Measurements from ENCODE around the gene ZNF316.
A peak's percentile ranks its signal among the peaks of the same experiment; 100 is the strongest.
"Not testable (repeated sequence)": the region's sequence is repeated elsewhere in the genome, so short reads cannot be mapped to it uniquely, and the experiment has no call there.

ZNF316 gene

DNA sequence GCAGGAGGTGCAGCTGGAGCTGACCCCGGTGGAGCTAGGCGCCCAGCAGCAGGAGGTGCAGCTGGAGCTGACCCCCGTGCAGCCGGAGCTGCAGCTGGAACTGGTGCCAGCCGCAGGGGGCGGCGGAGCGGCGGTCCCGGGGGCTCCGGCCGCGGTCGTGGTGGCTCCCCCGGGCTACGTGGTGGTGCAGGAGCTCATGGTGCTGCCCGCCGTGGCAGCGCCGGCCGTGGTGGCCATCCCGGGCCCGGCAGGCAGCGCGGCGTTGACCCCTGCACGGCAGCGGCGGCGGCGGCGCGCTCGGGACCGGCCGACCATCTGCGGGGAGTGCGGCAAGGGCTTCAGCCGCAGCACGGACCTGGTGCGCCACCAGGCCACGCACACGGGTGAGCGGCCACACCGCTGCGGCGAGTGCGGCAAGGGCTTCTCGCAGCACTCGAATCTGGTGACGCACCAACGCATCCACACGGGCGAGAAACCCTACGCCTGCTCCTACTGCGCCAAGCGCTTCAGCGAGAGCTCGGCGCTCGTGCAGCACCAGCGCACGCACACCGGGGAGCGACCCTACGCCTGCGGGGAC is 14.9 kb upstream of the ZNF316 start:
- DNase-seq, result no peak

- DNase-seq, result no peak
Measured at GRCh38 chr7:6623589-6624245, 13.4 kb upstream of the ZNF316 start.

DNA sequence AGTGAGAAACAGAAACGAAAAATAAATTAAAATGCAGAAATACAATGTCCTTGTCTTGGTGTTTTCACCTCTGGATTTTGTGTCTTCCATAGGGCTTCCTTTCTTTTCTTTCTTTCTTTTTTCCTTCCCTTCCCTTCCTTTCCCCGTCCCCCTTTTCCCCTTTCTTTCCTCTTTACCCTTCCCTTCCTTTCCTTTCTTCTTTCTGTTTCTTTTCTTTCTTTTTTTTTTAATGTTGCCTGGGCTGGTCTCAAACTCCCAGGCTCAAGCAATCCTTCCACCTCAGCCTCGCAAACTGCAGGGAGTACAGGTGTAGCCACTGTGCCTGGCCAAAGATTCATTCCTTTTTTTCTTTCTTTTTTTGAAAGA is 12.9 kb upstream of the ZNF316 start:
- no peak for DNase-seq

- no peak for DNase-seq
Measured at GRCh38 chr7:6628045-6628444, 9.1 kb upstream of the ZNF316 start.

DNA sequence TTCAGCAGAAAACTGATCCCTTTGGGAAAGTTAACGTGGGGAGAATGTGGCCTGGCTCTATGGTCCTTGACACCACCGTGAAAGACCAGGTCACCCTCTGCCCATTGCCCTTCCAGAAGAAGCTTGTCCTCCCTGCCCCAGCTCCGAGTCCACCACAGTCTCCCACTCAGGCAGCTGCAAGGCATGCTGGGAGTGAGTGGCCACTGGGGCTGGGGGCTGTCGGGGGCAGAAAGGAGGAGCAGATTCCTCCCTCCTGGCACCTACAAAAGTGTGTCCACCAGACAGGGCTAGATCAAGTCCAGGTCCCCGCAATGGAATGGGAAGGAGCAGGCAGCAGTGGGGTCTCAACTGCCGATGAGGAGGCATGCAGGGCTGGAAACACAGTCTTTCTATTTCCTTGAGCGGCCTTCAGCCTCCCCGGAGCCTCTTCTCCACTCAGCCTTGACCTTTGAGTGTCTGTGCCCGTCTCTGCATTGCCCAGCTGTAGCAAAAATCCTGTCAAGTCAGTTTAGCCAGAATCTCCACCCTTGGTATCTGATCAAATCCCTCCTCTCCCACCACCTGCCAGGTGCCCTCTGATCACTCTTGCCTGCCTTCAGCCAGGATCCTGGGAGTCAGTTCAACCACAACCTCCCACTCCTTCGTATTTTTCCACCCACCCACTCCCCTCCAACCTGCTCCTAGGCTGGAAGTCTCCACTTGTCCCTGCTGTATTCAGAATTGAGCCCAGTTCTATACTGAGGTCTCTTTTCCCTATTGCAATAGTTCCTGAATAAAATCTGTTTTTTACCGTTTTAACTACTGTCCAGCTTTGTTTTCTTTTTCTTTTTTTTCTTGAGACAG is 6.9 kb upstream of the ZNF316 start:
- no peak for DNase-seq

- no peak for DNase-seq
Measured at GRCh38 chr7:6631605-6632004, 5.5 kb upstream of the ZNF316 start.

DNA sequence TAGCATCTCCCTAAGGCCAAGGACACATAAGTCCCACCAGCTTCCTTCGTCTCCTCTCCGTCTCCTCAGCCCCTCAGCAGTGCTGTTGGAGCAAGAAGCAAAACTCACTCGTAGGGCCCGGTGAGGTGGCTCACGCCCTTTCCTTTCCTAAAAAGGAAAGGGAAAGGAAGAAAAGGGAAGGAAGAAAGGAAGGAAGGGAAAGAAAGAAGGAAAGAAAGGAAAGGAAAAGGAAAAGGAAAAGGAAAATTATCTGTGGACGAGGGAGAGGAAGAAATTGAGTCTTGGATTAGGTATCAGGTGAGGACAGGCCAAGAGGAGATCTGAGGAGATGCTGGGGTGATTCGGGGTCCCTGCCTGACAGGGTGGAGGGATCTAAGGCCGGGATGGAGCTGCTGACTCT is 3.1 kb upstream of the ZNF316 start:
- no peak for DNase-seq

- not testable (repeated sequence) for DNase-seq
Measured at GRCh38 chr7:6634971-6635370, 2.1 kb upstream of the ZNF316 start.

GRCh38 chr7:6637544-6638229 is 569 bp downstream of the ZNF316 start:
- DNase-seq, result peak; percentile 34 to 39

DNA sequence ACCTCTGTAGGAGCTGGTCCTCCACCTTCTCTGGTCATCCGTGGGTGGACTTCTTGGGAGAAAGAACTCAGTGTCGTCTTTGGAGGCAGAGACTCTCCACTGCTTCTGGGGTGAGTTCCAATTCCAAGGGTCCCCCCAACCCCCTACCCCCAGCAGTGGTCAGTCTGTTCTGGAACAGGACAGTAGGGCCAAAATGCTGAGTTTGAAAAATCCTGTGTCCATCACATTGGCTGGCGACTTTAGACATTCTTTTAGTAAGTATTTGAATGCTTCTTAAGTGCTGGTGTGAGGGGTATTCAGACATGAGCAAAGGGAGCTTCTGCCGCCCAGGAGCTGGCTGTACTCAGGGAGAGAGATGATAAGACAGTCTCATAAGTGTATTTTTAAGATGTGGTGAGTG is 1.9 kb downstream of the ZNF316 start:
- no peak for DNase-seq

- DNase-seq, result no peak
Measured at GRCh38 chr7:6639627-6640026, 2.5 kb downstream of the ZNF316 start.

DNA sequence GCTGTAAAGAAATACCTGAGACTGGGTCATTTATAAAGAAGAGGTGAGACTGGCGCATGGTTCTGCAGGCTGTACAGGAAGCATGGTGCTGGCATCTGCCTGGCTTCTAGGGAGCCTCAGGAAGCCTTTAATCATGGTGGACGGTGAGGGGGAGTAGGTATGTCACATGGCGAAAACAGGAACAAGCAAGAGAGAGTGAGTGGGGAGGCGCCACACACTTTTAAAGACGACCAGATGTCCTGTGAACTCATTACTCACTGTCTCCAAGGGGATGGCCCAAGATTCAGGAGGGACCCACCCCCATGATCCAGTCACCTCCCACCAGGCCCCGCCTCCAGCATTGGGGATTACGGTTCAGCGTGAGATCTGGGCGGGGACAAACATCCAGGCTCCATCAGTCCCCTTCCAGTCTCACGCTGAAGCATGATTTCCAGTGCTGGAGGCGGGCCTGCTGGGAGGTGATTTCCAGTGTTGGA is 3.2 kb downstream of the ZNF316 start:
- DNase-seq, result no peak

DNA sequence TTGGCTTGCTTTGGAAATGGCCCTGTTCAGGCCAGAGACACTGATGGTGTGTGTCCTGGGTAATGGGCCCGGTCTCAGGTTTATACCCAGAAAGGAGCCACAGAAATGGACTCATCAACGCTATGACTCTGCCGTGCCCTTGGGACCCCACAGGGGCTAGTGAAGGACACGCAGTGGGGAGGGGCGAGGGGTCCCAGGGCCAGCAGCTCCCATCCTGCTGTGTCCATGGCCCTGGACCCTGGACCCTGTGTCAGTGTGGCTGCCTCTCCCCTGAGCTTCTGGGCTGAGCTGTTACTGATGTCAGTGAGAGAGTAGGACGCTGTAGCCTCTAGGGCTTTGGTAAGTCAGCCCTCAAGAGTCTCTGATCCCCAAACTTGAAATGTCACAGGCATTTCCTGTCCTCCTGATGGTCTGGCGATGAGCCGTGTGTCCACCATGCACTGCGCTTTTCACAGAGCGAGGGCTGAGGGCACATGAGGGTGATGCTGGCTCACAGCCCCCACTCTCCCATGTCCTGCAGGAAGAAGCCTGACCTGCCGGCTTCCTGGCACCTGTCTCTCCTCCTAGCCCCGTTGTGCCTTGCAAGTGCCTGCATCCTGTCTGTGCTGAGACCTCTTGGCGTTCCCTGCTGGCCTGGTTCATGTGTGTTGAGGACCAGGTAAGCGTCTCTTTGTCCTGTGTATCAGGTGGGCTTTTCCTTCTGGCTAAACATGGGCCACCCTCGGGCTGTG is 4.4 kb downstream of the ZNF316 start:
- no peak for DNase-seq

DNA sequence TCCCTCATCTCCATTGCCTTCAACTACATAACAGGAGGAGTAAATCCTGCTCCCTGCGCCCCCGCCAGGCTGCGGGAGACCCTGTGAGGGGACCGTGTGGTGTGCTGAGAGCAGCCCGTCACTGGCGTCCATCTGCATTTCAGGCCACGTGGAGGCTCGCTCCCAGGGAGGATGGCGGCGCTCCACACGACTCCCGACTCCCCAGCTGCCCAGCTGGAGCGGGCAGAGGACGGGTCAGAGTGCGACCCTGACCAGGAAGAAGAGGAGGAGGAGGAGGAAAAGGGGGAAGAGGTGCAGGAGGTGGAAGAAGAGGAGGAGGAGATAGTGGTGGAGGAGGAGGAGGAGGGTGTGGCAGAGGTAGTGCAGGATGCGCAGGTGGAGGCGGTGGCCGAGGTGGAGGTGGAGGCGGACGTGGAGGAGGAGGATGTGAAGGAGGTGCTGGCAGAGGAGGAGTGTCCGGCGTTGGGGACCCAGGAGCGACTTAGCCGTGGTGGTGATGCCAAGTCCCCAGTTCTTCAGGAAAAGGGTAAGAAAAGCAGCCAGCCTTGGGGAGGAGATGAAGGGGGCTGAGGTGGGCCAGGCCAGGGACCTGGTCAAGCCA is 5.2 kb downstream of the ZNF316 start:
- DNase-seq, result no peak

GRCh38 chr7:6642861-6643640 is 5.9 kb downstream of the ZNF316 start:
- no peak for DNase-seq

DNA sequence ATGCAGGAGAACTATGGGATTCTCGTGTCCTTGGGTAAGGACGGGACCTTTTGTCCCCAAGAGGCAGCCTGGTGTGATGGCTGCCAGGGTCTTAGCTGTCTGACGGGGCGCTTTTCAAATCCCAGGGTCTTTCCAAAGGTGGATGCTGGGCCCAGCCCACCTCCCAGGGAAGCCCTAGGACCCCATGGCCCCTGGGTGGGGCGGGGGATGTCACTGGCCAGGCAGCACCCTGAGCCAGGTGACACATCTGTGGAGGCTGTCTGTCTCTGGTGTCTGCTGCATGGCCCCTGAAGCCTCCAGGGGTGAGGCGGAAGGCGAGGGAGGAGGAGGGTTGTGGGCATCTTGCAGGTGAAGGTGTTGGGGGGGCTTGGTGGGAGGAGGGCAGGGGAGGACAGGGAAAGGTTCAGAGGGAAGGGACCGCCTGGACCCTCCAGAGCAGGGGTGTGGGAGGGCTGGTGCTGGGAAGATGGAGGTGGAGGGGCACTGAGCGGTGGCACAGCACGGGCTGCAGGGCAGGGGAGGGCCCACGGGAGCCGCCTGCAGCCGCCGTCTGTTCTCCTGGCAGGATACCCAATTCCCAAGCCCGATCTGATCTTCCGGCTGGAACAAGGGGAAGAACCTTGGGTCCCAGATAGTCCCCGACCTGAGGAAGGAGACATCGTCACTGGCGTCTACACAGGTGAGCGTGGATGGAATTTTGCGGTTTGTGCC is 7.0 kb downstream of the ZNF316 start:
- DNase-seq, result no peak

DNA sequence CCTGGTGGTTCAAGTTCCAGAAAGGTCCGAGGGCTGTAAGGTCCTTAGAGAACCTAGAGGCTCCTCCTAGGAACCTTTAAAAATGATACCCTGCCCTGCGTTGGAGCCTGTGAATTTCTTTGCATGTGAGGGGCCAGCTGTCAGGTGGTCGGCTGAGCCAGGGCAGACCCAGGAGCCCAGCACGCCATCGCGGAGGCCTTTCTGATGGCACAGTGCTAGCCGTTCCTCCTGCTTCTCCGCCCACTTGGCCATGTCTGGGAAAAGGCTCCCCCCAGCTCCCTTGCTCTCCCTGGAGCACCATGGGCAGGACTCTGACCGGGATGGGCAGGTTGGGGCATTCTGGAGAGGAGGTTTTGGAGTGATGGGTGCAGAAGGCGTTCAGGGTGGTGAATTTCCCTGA is 7.6 kb downstream of the ZNF316 start:
- DNase-seq, result no peak

DNA sequence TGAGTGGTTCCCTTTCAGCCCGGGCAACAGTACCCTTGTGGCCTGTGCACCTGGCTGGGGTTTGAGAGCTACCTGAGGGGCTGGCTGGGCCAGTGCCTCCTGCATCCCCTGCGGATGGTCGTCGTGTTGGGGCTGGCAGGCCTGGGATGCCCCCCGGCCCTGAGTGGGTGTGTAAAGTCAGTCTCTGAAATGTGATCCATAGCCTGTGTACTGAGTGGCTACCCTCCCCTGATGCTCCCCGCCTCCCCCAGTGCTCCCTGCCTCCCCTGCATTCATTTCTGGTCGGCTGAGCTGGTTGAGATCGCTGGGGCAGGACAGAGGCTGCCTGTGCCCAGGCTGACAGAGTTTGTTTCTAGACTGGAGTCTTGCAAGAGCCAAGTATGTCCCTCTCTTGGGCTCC is 9.3 kb downstream of the ZNF316 start:
- no peak for DNase-seq

GRCh38 chr7:6647080-6647479 is 10.0 kb downstream of the ZNF316 start:
- DNase-seq, result no peak

GRCh38 chr7:6647541-6647940 is 10.4 kb downstream of the ZNF316 start:
- no peak for DNase-seq
